ENCODE results near the gene C1orf116.

The C1orf116 gene

DNA sequence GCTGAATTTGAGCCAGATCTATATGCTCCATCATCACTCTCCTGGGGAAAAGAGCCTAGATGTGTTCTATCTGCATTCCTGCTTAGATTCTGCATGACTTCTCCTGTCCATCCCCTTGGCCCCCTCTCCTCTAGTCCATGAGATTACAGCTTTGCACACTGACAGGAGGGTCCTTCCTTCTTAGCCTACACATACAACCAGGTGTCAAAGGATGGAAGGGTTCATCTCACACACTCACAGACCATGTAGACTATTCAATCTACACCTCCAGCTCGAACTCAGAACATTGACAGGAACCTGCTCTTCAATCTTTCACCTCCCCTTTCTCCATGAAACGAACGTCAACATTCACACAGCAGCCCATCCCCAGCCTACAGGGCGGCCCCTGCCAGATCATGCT lies 13.8 kb downstream of the C1orf116 start:
- DNase-seq, result no peak

DNA sequence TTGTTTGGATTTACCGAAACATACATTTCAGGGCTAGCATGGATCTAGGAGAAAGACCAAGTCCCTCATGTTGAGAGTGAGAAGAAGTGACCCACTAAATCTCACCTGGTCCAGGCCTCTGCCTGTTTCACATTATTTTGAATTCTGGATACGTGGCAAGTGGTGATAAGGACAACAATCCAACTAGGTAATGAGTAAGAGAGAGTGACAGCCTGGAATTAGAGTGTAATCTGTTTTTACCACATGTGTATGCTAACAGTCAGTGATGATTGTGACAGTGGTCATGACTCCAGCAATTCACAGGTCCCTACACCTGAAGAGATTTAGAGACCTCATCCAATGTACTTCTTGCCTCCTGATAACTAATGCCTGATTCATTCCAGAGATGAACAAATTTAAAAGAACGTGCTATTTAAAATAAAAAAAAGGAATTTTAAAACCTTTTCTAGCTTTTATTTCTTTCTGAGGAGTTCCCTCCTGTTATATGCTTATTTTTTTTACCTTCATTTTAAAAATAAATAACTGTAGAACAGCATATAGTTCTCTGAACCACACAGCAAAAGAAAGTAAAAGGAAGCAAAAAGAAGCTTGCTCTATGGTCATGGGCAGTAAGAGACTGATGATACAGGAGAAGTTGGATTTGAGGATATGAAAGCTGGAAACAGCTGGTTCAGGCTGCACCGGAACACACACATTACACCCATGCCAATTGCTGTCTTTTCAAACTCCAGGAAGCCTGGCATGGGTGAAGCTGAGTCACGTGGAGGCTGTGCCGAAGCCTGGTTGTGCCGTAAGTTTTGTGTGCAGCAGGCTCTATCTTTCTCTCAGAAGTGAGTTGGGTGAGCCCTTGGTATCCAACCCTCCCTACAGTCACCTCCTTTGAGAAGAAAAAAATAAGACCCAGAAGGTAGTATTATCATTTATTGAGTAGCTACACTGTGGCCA lies 14.7 kb downstream of the C1orf116 start:
- peak; percentile 83 for DNase-seq

DNA sequence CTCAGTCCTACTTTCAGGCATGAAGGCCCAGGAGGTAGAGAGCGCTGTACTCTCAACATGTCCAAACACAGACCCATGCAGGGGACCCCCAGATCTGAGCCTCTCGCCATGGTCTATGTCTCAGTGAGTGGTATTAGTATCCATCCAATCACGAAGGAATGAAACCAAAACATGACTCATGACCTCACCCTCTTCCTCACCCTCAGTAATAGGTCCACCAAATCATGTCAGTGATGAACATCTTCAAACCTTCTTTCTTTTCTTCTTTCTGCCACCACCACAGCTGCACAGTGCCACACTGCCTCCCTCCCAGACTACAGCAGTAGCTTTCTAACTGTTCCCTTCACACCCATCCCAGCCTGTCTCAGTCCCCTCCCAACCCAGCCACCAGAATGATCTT lies 16.8 kb downstream of the C1orf116 start:
- DNase-seq, result no peak

DNA sequence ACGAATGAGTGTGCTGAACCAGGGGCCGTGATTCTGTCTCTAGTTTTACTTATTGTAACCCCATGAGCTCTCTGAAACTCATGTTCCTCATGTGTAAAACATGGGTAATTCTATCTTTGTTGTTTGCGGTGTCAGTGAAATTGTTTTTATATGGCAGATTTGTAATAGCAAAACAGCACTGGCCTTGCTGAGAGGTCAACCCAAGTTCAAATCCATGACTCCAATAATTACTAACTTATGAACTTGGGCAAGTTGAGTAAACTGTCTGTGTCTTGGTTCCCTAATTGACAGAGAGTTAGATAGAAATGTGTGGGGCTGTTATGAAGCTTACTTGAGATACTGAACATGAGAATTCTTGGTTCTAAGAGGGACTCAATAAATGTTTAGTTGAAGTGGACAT lies 17.8 kb downstream of the C1orf116 start:
- no peak for DNase-seq

DNA sequence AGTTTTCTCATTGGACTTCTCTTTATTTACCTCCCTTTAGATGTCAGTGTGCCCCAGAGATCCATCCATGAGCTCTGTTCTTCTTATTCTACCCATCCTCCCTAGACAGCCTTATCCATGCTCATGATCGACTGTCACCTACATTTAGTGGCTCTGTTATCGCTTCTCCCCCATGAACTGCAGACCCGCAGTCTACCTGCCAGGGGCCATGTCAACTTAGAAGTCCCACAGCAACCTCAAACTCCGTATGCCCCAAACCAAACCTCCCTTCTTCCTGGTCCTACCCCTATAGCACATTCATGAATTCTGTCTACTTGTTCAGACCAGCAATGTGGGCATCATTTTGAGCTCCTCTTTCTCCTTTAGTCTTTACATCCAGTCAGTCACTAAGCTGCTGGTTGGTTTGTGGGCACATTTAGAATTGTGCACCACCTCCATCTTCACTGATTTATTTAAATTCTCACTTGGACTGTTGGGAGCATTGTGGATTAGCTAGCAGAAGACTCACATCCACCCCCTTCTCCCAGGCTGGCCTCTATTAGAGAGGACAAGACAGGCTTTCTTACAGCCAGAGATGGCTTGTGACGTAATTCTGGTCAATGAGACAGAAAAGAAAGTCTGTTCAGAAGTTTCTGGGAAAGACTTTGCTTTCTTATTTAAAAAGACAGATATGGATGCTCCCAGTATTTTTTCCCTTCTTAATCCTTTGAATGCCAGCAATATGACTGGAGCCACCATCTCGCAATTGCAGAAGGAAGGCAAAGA lies 19.1 kb downstream of the C1orf116 start:
- no peak for DNase-seq

DNA sequence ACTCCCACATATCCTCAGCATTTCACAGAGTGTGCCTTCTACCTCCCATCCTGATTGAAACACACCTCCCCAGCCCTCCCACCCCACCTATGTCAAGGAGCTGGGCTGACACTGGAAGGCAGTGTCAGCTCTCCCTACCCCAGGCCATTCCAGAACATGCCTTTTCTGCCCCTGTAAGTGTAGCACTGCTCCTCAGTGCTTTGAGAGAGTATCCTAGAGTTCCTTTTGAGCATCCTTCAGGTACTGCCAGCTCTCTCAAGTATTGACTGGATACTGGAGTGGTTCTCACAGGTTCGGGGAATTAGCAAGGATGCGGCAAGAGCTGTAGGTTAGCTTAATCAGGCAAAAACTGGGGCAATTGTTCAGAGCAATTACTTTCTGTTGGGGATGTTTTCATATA lies 21.8 kb downstream of the C1orf116 start:
- no peak for DNase-seq

DNA sequence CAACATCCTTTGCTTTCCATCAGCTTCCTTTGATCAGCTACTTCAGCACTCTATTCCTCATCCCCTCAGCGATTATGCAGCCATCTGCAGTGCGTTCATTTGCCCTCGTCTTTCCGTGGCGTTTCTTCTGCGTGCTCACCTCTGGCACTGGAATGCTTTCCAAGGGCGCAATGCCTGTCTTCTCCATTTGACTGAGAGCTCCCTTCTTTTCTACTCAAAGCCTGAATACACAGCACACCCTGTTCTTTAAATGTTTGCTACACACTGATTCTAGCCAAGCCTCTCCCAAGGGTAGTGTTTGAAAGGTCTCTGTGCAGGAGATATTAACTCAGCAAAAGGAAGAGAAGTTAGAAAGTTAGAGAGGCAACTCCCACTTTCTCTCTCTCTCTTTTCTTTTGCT lies 22.6 kb downstream of the C1orf116 start:
- no peak for DNase-seq

DNA sequence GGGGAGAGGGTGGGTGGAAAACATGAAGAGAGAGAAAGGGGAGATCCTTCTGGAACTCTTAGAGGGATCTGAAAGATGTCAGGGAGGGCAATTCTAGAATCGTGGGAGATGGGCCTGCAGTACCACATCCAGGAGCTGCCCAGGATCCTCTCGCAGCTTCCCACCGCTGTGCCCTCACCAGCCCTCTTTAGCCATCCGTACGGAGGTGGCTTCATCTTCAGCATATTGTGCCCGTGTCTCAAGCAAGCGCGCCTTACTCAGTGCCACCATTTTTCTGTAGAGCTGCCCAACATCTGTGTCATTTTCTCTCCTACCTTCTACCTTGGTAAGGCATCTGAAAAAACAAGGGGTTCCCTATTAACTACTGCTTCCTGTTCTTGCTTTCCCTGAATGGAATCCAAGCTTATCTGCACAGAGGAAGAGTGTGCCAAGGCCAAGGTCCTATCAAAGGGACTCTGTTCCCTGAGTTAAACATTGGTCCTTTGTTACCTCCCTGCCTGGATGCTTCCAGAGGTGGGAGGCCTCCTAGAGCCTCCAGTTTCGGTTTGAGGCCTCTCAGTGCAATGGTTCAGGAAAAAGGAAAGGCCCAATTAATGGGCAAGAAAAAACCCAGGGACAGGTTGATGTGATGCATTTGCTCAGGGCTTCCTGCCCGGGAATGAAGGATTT lies 23.2 kb downstream of the C1orf116 start:
- DNase-seq, result no peak

DNA sequence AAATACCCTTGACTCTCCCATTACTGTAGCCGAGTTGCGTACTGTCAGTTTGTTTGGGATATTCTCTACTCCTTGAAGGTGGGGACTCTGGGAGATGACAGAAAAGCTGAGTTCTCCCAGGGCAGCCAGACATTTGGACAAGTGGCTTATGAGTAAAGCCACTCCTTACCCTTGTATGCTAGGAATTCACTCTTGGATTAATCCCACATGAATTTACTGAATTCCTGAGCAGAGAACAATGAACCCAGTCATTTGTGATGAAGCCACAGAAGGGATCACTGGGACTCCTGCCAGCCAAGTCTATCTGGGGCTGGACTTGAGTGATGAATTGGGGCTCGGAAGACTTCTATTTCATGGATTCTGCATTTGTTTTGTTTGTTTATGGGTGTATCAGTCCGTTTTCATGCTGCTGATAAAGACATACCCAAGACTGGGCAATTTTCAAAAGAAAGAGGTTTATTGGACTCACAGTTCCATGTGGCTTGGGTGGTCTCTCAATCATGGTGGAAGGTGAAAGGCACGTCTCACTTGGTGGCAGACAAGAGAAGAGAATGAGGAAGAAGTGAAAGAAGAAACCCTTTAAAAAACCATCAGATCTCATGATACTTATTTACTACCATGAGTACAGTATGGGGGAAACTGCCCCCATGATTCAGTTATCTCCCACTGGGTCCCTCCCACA lies 25.1 kb downstream of the C1orf116 start:
- DNase-seq, result no peak

DNA sequence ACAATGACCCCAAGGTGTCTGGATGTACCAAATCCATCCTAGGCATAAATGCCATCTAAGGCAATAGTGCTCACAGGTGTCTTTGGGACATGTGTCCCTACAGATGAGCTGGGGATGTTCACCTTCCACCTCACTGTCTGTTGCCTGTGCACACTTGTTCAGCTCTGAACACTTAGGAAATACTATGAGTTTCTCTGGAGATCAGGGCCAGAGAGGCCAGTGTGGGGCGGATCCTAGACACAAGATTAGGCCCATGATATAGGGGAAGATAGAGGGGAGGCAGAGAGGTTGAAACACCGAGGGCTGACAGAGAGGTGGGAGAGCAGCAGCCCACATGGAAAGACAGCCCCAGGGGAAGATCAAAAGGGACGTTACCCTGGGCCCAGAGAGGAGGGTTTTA lies 25.6 kb downstream of the C1orf116 start:
- DNase-seq, result no peak

DNA sequence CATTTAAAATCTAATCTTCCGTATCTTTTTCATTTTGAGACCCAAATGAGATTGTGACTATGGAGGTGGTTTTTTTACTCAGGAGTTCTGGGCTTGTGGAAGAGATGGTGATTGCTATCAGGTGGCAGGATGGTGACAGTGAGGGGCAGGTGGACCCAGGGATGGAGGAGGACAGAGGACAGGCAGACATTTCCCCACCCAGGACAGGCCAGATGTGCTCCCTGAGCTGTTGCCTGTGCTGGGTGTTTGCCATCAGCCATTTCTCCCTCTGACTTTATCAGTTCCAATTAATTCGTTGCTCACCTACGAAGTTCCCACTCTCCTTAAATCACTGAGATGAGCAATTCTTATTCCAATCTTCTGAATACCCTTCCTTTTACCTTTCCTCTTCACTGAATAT lies 26.5 kb downstream of the C1orf116 start:
- DNase-seq, result no peak

DNA sequence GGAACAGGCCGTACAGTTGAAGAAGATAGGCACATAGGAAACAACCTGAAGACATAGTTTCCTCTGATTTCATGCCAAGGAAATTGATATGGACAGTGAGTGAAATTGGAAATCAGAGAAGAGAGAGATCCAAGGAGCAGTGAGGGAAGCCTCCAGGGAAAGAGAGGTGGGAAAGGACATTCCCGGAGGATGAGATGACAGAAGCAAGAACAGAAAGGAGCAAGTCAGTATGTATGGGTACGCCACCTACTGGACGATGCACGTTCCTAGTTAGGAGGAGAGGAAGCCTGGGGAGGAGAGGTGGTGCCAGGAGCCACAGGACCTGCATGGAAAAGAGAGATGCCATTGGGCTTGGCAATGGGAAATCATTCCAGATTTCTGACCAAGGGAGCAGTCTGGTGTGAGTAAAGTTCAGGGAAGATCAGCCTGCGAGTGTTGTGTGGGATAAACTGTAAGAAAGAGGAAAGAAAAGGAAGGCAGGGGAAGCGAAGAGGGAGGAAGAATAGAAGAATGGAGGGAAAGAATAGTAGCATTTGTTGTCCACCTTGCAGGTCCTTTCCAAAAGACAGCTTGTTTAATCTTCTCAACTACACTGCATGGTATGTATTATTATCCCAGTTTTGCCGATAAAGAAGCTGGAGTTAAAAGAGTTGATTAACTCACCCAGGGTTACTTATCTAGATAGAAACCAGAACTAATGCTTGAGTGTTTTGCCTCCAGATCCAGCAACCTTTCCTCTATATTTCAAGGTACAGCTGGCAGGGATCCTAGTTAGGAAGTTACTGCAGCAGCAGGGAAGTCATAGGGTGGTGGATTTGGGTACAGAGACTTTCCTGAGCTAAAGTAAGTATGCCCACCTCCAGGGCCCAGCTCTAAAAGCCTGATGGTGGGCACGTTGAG lies 27.4 kb downstream of the C1orf116 start:
- peak; percentile 58 for DNase-seq

DNA sequence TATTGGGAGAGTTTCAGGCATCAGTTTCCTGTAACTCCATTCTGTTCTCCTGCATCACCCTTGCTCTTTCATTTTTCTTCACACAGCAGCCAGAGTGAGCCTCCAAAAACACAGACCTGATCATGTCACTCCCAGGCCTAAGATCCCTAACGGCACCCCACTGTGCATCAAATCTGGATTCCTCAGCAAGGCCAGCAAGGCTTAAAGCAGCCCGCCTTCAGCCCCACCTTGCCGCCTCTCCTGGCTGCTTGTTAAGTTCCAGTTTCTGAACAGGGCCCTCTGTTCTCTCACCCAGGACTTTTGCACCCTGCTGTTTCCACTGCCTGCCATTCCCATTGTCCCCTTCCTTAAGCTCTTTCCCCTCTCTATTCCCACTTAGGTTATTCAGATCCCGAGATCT lies 29.3 kb downstream of the C1orf116 start:
- no peak for DNase-seq

DNA sequence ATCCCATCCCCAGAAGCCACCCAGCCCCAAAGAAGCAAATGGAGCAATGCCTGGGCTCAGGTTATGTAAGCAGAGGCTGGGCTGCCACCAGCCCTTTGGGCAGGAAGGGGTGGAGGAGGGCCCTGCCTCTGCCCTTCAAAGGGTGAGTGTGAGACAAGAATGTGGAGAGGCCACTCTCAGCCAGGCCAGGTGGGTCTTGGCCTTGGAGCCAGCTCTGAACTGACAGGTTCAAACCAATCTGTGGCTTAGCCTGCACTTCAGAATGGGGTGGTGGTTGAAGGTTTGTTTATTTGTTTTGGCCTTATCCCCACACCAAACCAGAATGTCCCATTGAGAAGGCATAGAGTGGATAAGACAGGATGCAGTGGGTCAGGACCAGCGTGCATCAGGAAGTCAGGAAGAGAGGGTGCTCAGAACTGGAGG lies 29.8 kb downstream of the C1orf116 start:
- DNase-seq, result no peak

DNA sequence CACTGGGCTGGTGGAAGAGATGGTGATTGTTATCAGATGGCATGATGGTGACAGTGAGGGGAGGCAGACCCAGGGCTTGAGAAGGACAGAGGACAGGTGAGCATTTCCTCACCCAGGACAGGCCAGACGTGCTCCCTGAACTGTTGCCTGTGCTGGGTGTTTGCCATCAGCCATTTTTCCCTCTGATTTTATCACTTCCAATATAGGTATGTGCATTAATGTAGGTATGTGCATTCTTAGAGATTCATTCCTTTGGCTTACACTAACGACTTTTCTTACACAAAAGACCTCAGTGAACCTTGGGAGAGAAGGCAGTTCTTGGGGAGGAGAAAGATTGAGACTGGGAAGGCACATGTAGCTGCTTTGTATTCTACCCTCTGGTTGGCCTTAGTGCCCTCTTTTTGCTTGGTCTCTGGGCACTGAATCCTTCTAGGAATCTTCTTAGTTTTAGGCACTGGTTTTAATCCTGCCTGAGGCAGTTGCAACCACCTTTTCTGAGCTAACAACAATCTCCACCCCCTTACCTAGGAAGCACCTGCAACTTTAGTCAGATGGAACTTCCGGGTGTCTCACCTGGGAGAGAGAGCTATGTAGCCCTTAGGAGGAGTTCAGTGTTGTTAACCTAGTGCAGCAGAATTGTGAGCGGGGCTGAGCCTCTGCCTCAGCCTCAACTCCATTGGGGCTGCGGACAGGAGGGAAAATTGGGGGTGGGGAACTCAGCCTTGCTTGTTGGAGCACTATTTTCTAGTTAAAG lies 30.9 kb downstream of the C1orf116 start:
- no peak for DNase-seq

DNA sequence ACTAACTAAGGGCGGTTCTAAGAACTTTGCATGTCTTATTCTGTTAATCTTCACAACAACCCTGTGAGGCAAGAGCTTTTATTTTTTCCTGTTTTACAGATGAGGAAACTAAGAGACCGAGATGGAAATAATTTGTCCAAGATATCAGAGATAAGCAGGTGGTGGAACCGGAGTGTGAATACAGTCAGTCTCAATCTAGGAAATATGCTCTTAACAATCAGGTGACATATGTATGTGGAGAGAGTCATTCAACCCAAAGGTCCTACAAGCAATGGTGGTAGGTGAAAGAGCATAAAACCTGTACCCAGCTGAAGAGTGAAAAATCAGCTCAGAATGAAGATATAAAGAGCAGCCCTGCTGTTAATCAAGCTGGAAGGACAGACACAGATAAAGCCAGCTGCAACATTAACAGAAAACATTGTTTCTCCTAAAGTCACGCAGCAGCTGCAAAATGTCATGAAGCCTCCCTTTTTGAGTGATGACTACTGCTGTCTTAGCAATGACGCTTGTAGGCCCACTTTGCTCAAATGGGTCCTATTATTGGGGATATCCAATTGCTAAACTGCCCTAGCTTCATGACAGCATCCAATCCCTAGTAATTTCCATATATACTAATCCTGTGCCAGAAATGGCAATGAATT lies 31.8 kb downstream of the C1orf116 start:
- no peak for DNase-seq

DNA sequence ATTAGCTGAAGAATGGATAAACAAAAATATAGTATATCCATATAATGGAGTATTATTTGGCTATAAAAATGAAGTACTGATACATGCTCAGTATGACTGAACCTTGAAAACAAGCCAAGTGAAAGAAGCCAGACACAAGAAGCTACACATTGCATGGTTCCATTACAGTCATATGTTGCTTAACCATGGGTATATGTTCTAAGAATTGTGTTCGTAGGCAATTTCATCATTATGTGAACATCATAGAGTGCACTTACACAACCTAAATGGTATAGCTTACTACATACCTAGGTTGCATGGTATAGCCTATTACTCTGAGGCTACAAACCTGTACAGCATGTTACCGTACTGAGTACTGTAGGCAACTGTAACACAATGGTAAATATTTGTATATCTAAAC lies 33.7 kb downstream of the C1orf116 start:
- DNase-seq, result peak; percentile 19

DNA sequence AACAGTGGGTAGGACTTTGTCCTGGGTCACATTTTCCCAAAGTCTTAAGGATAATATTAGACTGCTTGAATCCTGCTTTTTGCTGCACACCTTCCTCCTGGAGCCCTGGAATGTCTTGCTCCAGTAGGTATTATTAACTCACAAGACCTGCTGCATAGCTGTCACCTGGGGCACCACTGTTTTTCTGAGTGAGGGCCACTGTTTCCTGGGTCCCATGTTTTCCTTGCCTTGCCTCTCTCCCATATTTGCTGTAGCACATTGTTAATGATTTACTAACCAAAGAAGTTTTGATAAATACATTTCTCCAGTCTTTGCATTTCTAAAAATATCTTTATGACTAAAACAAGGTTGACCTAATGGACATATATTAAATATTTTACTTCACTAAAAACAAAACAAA lies 39.8 kb downstream of the C1orf116 start:
- DNase-seq, result no peak

DNA sequence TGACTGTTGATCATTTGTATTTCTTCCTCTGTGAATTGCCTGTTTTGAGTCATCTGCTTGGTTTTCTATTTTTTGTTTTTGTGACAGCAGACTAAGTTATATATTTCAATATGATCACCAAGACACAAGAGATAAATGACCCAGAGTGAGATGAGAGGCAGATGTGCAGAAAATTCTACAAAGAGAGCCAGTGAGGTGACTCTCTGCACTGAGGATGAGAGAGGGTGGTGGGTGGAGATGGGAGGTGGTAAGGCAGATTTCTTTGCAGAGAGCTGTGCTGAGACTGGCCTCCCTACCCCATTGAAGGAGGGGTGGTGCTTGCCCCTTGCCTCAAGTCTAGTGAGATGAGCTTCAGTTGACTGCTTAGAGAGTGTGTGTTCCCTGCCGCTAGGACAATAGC lies 44.7 kb downstream of the C1orf116 start:
- no peak for DNase-seq

DNA sequence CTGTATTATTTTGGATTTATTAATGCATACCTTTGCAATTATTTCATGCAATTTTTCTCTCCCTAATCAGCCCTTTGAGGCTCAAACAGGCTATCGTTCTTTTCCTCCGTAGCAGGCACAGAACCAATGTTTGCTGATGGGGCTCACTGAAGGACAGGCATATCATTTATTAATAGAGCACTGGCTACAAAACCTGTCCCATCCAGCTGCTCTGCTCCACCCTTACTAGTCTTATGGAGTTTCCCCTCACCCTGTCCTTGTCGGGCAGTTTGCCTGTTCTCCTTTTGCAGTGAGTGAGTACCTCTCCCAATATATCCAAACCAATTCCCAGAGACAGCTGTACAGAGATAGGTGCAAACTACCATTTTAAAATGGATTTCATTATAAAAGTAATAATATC lies 45.7 kb downstream of the C1orf116 start:
- DNase-seq, result no peak

DNA sequence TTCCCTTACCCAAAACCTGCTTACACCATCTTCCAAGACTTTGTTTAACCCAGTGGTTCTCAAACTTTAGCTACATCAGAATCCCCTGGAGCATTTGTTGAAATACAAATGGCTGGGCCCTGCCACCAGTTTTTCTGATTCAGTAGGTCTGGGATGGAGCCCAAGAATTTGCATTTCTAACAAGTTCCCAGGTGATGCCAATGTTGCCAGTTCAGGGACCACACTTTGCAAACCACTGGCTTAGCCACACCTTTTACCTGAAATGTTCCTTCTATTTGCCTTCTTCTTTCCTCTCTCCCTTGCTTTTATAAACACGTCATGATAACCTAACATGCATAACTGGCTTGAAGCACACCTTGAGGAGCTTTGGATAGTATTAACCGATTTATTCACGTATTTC lies 46.2 kb downstream of the C1orf116 start:
- DNase-seq, result no peak
